22Rv1 (cell line): ENCODE measurements around the gene GALT.

Experiments
- H3K27ac ChIP-seq: fragments of 450-650 bp; 2 replicates; pipeline ENCODE4 v1.5.1; 2017
- ZFX ChIP-seq: fragments of 450-650 bp; IDR thresholded peaks from 2 replicates; pipeline ENCODE4 v1.6.1; 2017; ENCODE audit warnings: antibody characterized with exemption, borderline replicate concordance
- TF ChIP-seq, protein P1 (sequence below): fragments of 450-650 bp; IDR thresholded peaks from 2 replicates; pipeline ENCODE4 v1.5.1; 2017; ENCODE audit warnings: mild to moderate bottlenecking

The GALT gene

DNA sequence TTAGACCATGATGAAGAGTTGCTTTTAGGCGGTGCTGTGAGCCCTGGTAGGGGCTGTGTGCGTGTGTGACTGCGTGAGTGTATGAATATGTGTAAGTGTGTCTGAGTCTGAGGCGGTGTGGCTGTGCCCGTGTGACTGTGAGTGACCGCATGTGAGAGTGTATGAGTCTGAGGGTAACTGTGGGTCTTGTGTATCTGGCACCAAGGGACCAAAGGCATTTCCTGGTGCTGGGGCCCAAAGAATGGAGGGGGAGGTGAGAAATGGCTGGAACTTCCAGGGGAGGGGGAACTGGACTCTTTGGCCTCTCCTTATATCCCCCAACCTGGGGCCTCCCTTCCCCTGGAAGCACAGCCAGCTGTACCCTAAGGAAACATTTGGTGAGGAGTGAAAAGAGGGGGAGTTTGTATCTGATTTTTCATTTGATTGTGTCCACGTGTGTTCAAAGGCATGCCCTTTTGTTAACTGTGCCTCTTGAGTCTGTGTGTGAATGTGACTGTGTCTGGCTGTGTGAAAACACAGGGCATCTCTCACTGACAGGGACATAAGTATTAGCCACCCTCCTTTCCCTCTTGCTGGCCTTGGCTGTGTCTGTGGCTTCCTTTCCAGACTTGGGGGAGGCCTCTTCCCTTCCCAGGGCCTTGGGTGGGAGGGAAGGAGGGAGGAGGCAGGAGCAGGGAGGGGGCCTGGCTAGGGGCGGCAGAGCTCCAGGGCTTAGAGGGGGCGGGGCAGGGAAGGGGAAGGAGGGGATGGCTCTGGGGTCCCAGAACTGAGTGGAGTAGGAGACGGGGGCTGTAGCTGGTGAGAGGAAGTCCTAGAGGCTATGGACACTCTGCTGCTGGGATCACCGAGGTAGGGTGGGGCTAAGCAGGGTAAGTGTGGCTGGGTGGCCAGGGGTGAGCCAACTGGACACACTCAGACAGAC lies 6.9 kb downstream of the GALT start:
- H3K27ac ChIP-seq: peak overlapping the region; percentile 90
- TF ChIP-seq ZFX: no peak
- TF ChIP-seq, protein P1, sequence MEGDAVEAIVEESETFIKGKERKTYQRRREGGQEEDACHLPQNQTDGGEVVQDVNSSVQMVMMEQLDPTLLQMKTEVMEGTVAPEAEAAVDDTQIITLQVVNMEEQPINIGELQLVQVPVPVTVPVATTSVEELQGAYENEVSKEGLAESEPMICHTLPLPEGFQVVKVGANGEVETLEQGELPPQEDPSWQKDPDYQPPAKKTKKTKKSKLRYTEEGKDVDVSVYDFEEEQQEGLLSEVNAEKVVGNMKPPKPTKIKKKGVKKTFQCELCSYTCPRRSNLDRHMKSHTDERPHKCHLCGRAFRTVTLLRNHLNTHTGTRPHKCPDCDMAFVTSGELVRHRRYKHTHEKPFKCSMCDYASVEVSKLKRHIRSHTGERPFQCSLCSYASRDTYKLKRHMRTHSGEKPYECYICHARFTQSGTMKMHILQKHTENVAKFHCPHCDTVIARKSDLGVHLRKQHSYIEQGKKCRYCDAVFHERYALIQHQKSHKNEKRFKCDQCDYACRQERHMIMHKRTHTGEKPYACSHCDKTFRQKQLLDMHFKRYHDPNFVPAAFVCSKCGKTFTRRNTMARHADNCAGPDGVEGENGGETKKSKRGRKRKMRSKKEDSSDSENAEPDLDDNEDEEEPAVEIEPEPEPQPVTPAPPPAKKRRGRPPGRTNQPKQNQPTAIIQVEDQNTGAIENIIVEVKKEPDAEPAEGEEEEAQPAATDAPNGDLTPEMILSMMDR: no peak

DNA sequence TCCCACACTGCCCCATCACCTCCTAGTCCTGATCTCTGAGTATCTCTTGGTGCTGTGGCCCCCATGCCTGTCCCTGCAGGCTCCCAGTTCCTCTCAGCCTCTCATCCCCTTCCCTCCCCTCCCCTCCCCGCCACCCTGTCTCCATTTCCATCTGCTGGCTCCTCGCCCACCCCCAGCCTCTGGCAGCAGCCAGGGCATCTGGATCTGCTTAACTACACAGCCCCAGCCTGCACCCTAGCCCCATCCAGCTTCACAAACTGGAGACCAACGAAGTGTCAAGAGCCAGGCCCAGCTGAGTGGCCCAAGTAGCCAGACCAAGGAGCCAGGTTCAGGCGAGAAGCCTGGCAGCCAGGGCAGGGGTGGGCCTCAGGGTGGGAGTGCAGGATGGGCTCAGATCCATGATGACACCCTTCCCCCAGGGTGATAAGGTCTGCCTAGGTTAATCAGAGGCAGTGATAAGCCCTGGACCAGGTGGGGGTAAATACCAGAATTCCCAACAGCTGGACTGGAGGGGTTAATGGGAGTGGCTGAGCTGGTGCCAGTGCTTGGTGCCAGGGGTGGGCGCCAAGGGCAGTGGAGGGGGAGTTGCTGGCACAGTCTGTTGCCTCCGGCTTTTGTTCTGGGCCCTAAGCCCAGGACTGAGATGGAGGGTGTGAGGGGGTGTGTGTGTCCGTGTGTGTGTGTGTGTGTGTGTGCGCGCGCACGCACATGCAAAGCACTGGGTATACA lies 8.0 kb downstream of the GALT start:
- H3K27ac ChIP-seq: no peak overlapping the region
- TF ChIP-seq ZFX: no peak
- TF ChIP-seq, protein P1: no peak

DNA sequence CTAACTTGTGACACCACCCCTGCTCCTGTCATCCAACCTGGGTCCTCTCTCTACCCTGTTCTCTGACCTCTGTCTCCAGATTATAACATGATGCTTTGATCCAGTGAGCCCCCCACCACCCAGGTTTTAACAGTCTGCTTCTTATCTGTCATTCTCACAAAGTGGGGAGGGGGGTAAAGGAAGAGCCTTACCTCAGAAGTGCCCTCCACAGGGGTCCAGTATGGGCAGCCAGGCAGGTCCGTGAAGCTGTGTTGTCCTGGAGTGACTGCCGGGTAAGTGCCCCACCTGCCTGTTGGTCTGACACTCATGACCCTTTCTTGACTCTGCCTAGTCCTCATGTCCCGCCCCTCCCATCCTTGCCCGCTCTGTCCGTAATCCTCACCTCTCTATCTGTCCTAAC lies 8.9 kb downstream of the GALT start:
- H3K27ac ChIP-seq: no peak overlapping the region
- no peak for TF ChIP-seq ZFX
- TF ChIP-seq, protein P1: no peak

DNA sequence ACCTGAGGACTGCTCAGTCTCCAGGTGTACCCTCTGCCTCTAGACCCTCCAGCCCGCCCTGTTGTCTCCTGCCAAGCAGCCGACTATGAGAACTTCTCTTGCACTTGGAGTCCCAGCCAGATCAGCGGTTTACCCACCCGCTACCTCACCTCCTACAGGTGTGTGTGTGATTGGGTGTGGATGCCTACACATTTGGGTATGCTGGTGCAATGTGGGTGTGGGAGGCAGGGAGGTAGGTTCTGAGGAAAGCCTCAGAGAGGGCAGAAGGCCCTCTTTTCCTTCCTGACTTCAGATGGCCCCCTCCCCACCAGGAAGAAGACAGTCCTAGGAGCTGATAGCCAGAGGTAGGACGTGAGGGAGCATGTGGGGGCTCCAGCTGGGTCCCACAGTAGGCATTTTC lies 10.5 kb downstream of the GALT start:
- TF ChIP-seq, protein P1: no peak
- TF ChIP-seq ZFX: no peak

DNA sequence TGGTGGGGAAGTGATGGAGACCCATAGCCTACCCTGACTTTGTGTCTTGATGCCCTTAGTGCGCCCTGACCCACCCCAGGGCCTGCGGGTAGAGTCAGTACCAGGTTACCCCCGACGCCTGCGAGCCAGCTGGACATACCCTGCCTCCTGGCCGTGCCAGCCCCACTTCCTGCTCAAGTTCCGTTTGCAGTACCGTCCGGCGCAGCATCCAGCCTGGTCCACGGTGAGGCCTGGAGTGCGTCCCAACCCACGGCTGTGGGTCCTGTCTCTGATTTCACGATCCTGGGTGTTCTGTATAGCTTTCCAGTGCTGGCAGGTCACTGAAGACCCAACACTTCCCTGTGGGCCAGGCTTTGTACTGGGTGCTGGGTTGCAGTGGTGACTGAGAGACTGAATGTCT lies 12.0 kb downstream of the GALT start:
- TF ChIP-seq ZFX: no peak
- no peak overlapping the region for H3K27ac ChIP-seq

More for the DNA sequence above, 10.5 kb downstream of the GALT start:
- H3K27ac ChIP-seq: no peak overlapping the region

DNA sequence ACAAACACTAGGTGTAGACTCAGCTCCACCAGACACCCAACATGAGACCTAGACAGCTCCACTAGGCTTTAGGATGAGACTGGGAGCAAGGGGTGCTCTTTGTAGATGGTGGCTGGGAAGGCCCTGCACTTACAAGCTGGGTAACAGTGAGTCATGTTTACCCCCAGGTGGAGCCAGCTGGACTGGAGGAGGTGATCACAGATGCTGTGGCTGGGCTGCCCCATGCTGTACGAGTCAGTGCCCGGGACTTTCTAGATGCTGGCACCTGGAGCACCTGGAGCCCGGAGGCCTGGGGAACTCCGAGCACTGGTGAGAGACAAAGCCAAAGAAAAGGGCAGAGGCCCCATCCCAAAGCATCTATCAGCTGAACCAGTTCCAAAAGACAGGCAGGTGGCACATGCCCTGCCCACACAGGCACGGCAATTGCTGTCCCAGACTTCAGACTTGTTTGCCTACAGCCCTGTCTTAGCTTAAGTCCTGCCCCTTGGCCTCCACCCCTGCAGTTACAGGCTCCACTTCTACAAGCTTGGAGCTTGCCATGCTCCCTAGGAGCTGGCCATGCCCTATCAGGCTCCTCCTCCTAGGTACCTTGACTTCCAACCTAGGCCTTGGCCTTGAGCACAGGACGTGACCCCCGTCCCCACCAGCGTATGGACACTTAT lies 13.2 kb downstream of the GALT start:
- TF ChIP-seq ZFX: no peak
- TF ChIP-seq, protein P1: no peak
- no peak overlapping the region for H3K27ac ChIP-seq

DNA sequence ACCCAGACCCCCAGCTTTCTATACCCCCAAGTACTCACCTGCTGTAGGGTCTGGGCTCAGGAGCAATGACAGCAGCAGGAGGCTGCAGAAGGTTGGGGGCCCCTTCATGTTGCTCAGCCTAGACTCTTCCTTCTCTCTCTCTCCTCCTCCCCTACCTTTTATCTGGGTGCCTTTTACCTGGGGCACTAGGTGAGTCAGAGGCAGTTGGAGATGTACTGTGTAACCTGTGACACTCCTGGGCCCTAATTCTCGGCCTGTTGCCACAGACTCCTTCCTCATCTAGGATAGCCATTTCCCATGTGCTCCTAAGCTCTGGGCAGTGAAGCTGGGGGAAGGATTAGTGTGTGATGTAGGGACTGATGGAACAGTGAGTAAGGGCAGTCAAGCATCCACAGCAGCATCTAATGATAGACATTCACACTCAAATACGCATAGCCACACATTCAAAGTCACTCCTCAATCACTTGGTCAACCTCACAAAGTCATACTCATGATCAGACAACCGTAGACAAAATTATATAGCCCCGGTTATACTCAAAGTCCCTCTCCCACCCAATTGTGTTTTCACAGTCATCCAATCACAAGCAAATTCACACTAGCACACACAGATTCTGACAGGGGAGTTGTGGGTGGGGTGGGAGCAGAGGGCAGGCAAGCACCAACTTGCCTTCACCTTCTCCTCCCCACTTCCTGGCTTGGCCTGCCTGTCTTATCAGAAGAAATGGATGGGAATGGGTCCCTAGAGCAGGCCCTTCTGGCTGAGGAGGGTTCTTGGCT lies 16.2 kb downstream of the GALT start, which contains the start of gene CCL27:
CCL27 (minus strand) TSS at position 132 of the 777 bp plus-strand sequence; CDS start at position 108, 24 bp downstream.
- TF ChIP-seq, protein P1: no peak
- no peak within 1 kb of the TSS; the same call in 1 of the 2 replicates for H3K27ac ChIP-seq
